ENCODE data around the gene ALDH1A3. TPM values are rescaled to one million over a fixed set of nuclear protein-coding genes. Genes with fewer than 3 reads are reported as not detected.

ALDH1A3 gene
- total RNA-seq, 2 donors from 2014 or later = 240 to 347 TPM

DNA sequence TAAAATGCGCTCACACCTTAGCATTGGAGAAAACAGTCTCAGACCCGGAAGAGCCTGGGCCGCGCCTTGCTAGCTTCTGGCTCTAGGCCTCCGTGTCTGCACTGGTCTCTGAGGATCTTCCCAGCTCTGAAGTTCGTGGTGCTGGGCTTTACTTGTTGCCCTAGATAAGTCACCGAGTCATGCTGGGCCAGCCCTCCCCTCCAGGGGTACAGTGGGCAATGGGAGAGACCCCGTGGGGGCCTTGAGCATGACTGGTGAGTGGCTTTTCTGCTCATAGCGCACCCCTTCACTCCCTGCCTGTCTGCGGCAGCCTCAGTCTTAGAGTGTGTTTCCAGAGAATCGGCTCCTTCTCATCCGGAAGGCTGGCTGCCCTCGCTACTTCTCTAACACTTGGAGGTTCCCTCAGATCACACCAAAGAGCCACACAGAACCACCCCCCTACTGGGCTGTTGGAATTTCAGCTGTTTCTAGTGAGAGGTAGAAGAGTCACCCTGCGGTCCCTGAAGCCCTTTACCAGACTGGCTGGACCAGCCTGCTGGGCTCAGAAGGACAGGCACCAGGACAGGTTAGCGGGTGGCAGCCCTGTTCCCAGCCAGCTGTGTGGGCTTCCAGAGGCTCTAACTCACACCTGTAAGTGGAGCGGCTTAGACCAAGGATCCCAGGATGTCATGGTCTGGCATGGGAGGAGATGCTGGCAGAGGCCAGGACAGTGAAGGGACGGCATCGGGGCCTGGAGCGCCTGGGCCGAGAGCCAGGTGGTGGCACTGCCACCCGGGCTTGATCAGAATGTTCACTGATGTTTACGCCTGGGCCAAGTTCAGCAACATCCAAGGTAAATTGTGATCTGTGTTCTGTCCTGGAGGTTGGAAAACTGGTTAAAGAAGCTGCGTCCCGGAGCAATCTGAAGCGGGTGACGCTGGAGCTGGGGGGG, 17.9 kb downstream of the ALDH1A3 start:
- Histone ChIP-seq H3K4me3 (peak overlapping the region in 1 of 2 donors; percentile 18), H3K27ac (peak overlapping the region; percentile 86 to 98), H3K36me3 (no peaks in the 10 kb centered on the region), H3K27me3 (replicated peaks; ENCODE audit: insufficient read depth) (no peaks in the 10 kb centered on the region), H3K9me3 (no peaks in the 10 kb centered on the region), H3K4me1 (replicated peaks) (peaks cover 71% of the 10 kb centered on the region)
- DNase-seq (ENCODE audit: low spot score) = peak; percentile 89
- TF ChIP-seq, protein P1, sequence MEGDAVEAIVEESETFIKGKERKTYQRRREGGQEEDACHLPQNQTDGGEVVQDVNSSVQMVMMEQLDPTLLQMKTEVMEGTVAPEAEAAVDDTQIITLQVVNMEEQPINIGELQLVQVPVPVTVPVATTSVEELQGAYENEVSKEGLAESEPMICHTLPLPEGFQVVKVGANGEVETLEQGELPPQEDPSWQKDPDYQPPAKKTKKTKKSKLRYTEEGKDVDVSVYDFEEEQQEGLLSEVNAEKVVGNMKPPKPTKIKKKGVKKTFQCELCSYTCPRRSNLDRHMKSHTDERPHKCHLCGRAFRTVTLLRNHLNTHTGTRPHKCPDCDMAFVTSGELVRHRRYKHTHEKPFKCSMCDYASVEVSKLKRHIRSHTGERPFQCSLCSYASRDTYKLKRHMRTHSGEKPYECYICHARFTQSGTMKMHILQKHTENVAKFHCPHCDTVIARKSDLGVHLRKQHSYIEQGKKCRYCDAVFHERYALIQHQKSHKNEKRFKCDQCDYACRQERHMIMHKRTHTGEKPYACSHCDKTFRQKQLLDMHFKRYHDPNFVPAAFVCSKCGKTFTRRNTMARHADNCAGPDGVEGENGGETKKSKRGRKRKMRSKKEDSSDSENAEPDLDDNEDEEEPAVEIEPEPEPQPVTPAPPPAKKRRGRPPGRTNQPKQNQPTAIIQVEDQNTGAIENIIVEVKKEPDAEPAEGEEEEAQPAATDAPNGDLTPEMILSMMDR (IDR thresholded peaks at IDR 0.05) = no peak
- peak; percentile 81 for TF ChIP-seq POLR2AphosphoS5 (IDR thresholded peaks at IDR 0.05)
- TF ChIP-seq POLR2A (IDR thresholded peaks at IDR 0.05) = no peak
- intact Hi-C loops (cut with DNase I) = no loop called here
- 64% methylated on average over 26 of the region's 26 CpGs for WGBS

GRCh38 chr15:100898152-100898490, 18.5 kb downstream of the ALDH1A3 start:
- Histone ChIP-seq H3K27ac (peak overlapping the region; percentile 86 to 98), H3K27me3 (replicated peaks; ENCODE audit: insufficient read depth) (no peaks in the 10 kb centered on the region), H3K4me3 (peak overlapping the region in 1 of 2 donors; percentile 18), H3K4me1 (replicated peaks) (peaks cover 71% of the 10 kb centered on the region), H3K36me3 (no peaks in the 10 kb centered on the region), H3K9me3 (no peaks in the 10 kb centered on the region)
- 56% methylated on average over 9 of the region's 9 CpGs for WGBS
- no peak for DNase-seq (ENCODE audit: low spot score)
- intact Hi-C loops (cut with DNase I) = no loop called here
- TF ChIP-seq POLR2AphosphoS5 (IDR thresholded peaks at IDR 0.05) (no peak), POLR2A (IDR thresholded peaks at IDR 0.05) (no peak)
- TF ChIP-seq, protein P1 (IDR thresholded peaks at IDR 0.05) = no peak

GRCh38 chr15:100898661-100899462, 19.2 kb downstream of the ALDH1A3 start:
- H3K36me3 ChIP-seq = no peaks in the 10 kb centered on the region
- TF ChIP-seq POLR2A (IDR thresholded peaks at IDR 0.05) (no peak), POLR2AphosphoS5 (IDR thresholded peaks at IDR 0.05) (no peak)
- TF ChIP-seq, protein P1 (IDR thresholded peaks at IDR 0.05) = no peak
- 72% methylated on average over 11 of the region's 11 CpGs for WGBS
- intact Hi-C loops (cut with DNase I) = no loop called here
- peak overlapping the region; percentile 86 to 98 for H3K27ac ChIP-seq
- H3K4me3 ChIP-seq = no peak overlapping the region
- peaks cover 70% of the 10 kb centered on the region for H3K4me1 ChIP-seq (replicated peaks)
- no peaks in the 10 kb centered on the region for H3K9me3 ChIP-seq
- no peak for DNase-seq (ENCODE audit: low spot score)
- no peaks in the 10 kb centered on the region for H3K27me3 ChIP-seq (replicated peaks; ENCODE audit: insufficient read depth)

DNA sequence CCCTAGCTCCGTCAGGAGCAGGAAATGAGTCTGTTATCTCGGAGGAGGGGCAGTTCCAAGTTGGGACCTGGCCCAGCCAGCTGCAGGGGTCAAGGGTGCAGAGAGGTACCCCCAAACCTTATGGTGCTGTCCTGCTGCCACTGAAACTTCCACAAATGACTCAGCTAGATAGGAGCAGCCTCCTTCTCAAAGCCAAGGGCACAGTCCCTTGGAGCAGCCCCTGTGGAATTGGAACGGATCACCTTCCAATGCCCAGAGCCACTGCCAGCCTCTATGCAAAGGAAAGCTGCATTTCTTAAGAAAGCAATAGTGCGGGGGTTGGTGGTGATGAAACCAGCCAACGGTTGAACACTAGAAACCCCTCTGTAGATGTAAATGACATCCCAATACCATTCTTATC, 20.0 kb downstream of the ALDH1A3 start:
- intact Hi-C loops (cut with DNase I) = no loop called here
- Histone ChIP-seq H3K27me3 (replicated peaks; ENCODE audit: insufficient read depth) (no peaks in the 10 kb centered on the region), H3K36me3 (no peaks in the 10 kb centered on the region), H3K9me3 (no peaks in the 10 kb centered on the region), H3K27ac (peak overlapping the region; percentile 86 to 98), H3K4me1 (replicated peaks) (peaks cover 67% of the 10 kb centered on the region), H3K4me3 (no peak overlapping the region)
- 60% methylated on average over 5 of the region's 5 CpGs for WGBS
- no peak for TF ChIP-seq POLR2A (IDR thresholded peaks at IDR 0.05)
- no peak for TF ChIP-seq POLR2AphosphoS5 (IDR thresholded peaks at IDR 0.05)
- TF ChIP-seq, protein P1 (IDR thresholded peaks at IDR 0.05) = no peak
- DNase-seq (ENCODE audit: low spot score) = no peak

All from prostate gland (tissue), 2 donors.